ENCODE data around the gene PIGM.

PIGM gene

DNA sequence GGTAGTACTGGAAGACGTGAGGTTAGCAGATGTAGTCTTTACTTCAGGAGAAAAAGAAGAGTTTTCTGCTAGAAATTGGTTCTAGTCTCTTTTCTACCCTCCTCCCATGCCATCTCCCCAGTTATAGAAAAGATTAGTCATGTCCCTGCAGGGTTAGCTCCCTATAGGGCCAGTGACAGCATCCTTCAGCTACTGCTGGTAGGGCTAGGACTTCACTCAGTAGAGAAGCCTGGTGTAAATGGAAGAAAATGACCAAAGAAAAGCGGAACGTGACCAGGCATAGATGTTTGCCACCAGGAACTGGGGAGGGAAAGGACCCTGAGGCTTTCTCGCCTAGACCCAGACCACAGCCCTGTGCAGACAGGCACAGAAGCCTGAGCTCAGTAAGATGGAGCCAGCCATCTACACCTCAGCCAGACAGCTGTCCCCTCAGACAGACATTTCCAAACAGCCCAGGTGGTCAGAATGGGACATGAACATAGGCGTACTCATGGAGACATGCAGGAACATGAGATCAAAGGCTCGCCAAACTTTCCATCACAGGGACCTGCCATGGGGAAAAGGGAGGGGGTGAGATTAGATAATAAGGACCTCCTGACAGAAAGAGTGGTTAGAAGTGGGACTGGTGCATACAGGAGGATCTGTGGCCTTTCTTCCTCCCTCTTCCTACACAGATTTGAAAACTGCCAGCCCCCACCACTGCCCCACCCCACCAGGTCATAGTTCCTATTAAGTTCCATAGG lies 54.3 kb downstream of the PIGM start:
- DNase-seq (ENCODE audit: low read depth): no peak
- no peak overlapping the region for H3K4me3 ChIP-seq (ENCODE audit: low read length)
- TF ChIP-seq, protein P1, sequence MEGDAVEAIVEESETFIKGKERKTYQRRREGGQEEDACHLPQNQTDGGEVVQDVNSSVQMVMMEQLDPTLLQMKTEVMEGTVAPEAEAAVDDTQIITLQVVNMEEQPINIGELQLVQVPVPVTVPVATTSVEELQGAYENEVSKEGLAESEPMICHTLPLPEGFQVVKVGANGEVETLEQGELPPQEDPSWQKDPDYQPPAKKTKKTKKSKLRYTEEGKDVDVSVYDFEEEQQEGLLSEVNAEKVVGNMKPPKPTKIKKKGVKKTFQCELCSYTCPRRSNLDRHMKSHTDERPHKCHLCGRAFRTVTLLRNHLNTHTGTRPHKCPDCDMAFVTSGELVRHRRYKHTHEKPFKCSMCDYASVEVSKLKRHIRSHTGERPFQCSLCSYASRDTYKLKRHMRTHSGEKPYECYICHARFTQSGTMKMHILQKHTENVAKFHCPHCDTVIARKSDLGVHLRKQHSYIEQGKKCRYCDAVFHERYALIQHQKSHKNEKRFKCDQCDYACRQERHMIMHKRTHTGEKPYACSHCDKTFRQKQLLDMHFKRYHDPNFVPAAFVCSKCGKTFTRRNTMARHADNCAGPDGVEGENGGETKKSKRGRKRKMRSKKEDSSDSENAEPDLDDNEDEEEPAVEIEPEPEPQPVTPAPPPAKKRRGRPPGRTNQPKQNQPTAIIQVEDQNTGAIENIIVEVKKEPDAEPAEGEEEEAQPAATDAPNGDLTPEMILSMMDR (conservative IDR thresholded peaks at IDR 0.05; ENCODE audit: low read length): no peak

Data from AG10803 (cell line).